ENCODE results near the gene RBM22.

GRCh38 chr5:150660108-150660831 is 40.6 kb downstream of the RBM22 start:
- TF ChIP-seq CTCF (IDR thresholded peaks at IDR 0.05; ENCODE audit: control extremely low read depth in 1 of 3, insufficient read depth in 1 of 3, low read depth in 1 of 3, low read length in 3 of 3): no peak
- no peak for TF ChIP-seq RAD21 (IDR thresholded peaks at IDR 0.05 in 1 of 2, conservative IDR thresholded peaks at IDR 0.05 in 1 of 2; ENCODE audit: low read depth in 2 of 2, low read length in 2 of 2)
- TF ChIP-seq TAF1 (IDR thresholded peaks at IDR 0.05; ENCODE audit: low read depth, low read length): no peak
- TF ChIP-seq HDAC6 (IDR thresholded peaks at IDR 0.05; ENCODE audit: low read depth, low read length): no peak
- TF ChIP-seq NANOG (IDR thresholded peaks at IDR 0.05; ENCODE audit: insufficient read depth, low read depth, low read length, poor library complexity, severe bottlenecking): no peak
- no peak for TF ChIP-seq RXRA (IDR thresholded peaks at IDR 0.05; ENCODE audit: insufficient read depth, low read depth, low read length)
- TF ChIP-seq JUN (IDR thresholded peaks at IDR 0.05; ENCODE audit: low read depth, low read length): no peak
- no peak for TF ChIP-seq BCL11A (IDR thresholded peaks at IDR 0.05; ENCODE audit: low read depth in 2 of 2, low read length in 2 of 2)

Data from H1 (cell line).